SK-N-SH treated with all-trans-retinoic acid at 6 μM for 48 hours (cell line): ENCODE data around the gene MAB21L4.

Experiments
- CREB5 ChIP-seq: fragments of 250-450 bp; sonication (Bioruptor Pico); IDR thresholded peaks from 2 replicates; pipeline ENCODE4 v1.5.1; 2020; ENCODE audit warnings: low read depth, mild to moderate bottlenecking, moderate library complexity
- CSDC2 ChIP-seq: fragments of 250-450 bp; sonication (Bioruptor Pico); IDR thresholded peaks from 2 replicates; pipeline ENCODE4 v1.5.0; 2020; ENCODE audit warnings: mild to moderate bottlenecking, moderate library complexity
- PATZ1 ChIP-seq: fragments of 250-450 bp; sonication (Bioruptor Pico); IDR thresholded peaks from 2 replicates; pipeline ENCODE4 v1.8.0; 2020; ENCODE audit warnings: mild to moderate bottlenecking, moderate library complexity, borderline replicate concordance
- ZFP3 ChIP-seq: fragments of 250-450 bp; sonication (Bioruptor Pico); IDR thresholded peaks from 2 replicates; pipeline ENCODE4 v1.5.0; 2020; ENCODE audit warnings: mild to moderate bottlenecking, moderate library complexity
- ZFP30 ChIP-seq: fragments of 450-650 bp; formaldehyde crosslinking; IDR thresholded peaks from 2 replicates; pipeline ENCODE4 v1.5.0; 2022; ENCODE audit warnings: mild to moderate bottlenecking, moderate library complexity

- no peak for TF ChIP-seq PATZ1 (CRISPR knock-in tag)
- no peak for TF ChIP-seq CREB5 (CRISPR knock-in tag)
- no peak for TF ChIP-seq CSDC2
- TF ChIP-seq ZFP30 (CRISPR knock-in tag) = no peak
- TF ChIP-seq ZFP3 (CRISPR knock-in tag) = no peak
Observed at GRCh38 chr2:240893363-240893844, 2.6 kb downstream of the MAB21L4 start.
